EL (cell line): ENCODE data around the gene BNIP3.
A peak's percentile ranks its signal among the peaks of the same experiment; 100 is the strongest.

Source experiments
- DNase-seq: peaks from one replicate; pipeline ENCODE4 v3.0.0-alpha.2; 2016

The BNIP3 gene

GRCh38 chr10:131981429-131982184 lies at the start of gene BNIP3:
BNIP3 (minus strand) TSS chr10:131981923; CDS start chr10:131981806, 117 bp downstream.
- peak; percentile 96 for DNase-seq

- DNase-seq = no peak
Observed at GRCh38 chr10:132030898-132031463, 49.3 kb upstream of the BNIP3 start.

DNA sequence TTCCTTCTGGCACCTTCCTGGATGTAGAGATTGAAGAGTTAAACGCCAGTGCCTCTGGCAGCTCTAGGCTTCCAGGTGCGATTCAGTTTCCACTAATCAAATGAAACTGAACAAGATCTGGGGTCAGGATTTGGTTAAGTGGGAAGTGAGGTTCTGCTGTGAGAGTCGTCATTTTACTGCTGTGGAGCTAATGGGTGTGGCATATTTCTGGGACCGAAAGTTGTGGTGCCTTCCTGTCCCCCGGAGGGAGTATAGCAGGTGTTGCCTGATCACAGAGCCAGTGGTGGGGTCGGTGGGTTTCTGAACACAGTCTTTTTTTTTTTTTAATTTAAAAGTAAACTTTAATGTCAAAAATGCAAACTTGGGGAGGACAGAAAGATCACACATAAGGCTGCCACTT lies 47.0 kb upstream of the BNIP3 start:
- DNase-seq = no peak

DNA sequence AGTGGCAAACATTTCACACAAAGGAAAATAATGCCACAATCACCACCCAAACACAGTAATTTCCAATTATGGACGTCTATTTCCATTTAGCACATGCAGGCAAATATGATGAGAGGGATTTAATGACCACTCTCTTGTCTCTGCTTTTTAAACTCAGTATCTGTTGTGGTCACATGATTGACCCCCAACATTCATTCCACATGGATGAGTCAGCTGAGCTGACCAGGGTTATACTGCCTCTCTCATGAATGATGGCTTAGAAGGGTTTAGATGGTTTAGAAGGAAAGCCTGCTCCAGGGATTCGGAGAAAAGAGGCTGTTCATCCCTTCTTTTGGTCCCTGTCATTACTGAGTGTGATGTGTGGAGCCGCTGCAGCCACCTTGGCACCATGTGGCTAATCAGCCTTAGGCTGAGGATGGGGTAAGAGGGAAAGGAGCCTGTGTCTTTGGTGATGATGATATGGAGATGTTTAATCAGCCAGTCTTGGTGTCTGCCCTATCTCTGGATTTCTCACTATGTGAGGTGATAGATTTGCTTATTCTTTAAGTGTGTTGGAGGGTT lies 45.8 kb upstream of the BNIP3 start:
- peak; percentile 68 for DNase-seq

GRCh38 chr10:132023092-132023811 lies 41.5 kb upstream of the BNIP3 start:
- peak; percentile 73 for DNase-seq

GRCh38 chr10:132022241-132022640 lies 40.5 kb upstream of the BNIP3 start:
- DNase-seq = no peak

DNA sequence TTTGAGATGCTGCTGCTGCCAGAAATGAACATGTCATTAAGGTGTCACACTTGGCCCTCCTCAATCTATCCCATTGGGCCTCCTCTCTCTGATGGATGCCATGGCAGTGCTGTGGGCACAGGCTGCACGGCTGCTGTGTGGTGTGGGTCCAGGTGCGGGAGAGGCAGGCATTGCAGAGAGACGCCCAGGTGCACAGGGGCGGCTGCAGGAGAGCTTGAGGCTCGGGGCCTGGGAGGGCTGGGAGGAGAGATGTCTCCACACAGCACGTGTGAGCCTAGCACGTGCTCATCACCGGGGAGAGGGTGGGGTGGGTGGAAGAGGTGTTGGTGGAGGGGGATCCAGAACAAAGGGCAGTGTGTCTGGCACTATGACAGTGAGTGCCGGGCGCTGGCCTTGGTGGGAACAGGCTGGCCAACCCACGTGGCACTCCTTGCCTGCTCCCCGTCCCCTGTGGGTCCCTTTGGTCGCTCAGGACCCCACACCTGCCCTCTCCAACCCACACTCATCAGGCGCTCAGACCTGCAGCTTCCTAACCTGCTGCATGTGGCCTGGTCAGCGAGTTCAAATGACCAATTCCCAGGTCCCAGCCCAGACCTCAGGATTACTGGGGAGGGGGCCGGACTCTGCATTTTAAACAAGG lies 39.9 kb upstream of the BNIP3 start:
- DNase-seq = no peak

GRCh38 chr10:132021046-132021445 lies 39.3 kb upstream of the BNIP3 start:
- DNase-seq = no peak

DNA sequence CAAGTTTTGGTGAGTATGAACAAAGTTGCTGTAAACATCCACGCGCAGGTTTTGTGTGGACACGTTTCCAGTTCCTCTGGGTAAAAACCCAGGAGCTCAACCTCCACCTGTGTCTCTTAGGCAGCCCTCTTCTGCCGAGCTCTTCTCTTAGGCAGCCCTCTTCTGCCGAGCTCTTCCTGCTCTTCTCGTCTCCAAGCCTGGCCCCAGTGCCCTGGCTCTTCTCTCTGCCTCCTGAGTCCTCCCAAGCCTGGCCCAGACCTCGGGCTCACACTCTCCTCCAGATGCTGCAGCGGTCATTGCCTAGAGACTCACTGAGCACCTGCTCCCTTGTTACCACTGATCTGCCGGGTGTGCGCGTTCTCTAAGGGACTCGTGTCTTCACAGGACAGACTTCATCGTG lies 38.7 kb upstream of the BNIP3 start:
- DNase-seq = no peak

- no peak for DNase-seq
Observed at GRCh38 chr10:132019366-132019765, 37.6 kb upstream of the BNIP3 start.

- DNase-seq = no peak
Observed at GRCh38 chr10:132018446-132018845, 36.7 kb upstream of the BNIP3 start.

GRCh38 chr10:132016514-132016913 lies 34.8 kb upstream of the BNIP3 start:
- no peak for DNase-seq

DNA sequence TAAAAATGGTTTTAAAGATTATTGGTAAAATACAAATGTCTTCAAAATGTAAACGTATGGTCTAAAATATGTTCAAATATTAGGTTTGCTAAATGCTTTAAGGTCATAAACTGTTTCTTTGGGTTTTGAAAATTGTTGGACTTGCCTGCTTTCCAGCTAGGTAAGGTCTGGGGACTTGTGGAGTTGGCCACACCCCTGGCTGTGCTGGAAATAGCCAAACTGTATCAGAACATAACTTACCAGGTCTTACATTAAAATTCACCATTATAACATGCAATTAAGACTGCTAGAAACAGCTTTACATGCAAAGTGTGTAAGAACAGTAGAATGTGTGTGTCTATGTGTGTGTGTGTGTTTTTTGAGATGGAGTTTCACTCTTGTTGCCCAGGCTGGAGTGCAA lies 29.7 kb upstream of the BNIP3 start:
- DNase-seq = no peak

GRCh38 chr10:132011024-132011423 lies 29.3 kb upstream of the BNIP3 start:
- DNase-seq = no peak

GRCh38 chr10:132010483-132010882 lies 28.8 kb upstream of the BNIP3 start:
- no peak for DNase-seq

DNA sequence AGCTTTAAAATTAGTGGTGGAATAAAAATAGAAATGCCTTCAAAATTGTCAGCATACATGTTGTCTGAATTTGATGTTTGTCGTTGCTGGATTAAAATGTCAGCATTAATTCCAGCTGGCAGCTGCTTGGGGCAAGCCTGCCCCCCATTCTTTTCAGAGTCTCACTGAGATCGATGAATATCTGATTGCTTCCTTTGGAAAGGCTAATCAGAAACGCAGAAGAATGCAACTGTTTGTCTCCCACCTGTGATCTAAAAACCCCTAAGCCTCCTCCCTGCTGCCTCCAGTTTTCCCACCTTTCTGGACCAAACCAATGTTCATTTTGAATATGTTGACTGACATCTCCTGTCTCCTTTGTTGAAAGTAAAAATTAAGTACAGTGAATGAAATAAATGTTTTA lies 27.9 kb upstream of the BNIP3 start:
- DNase-seq = no peak

DNA sequence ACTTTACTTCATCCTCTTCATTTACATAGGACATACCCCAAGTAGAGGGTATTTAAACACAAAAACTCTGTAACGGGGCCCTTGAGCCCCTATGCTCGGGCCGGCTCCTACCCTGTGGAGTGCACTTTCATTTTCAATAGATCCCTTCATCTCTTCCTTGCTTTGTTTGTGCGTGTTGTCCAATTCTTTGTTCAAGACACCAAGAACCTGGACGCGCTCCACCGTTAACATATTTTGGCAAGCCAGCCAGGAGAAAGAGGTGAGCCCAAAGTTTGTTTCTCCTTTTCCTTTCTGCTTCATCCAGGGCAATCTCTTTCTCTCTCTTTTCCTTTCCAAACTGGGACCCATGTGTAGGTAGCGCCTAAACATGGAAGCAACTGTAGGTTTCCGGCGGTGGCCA lies 26.0 kb upstream of the BNIP3 start:
- DNase-seq = no peak

DNA sequence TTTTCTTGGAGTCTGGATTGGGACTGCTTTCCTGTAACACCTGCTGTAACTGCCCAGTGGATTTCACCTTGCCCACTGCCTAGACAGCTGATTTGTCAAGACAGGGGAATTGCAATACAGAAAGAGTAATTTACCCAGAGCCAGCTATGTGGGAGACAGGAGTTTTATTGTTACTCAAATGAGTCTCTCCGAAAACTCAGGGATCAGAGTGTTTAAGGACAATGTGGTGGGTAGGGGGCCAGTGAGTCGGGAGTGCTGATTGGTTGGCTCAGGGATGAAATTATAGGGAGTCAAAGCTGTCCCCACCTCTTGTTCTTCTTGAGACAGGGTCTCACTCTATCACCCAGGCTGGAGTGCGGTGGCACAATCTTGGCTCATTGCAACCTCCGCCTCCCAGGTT lies 25.2 kb upstream of the BNIP3 start:
- no peak for DNase-seq

DNA sequence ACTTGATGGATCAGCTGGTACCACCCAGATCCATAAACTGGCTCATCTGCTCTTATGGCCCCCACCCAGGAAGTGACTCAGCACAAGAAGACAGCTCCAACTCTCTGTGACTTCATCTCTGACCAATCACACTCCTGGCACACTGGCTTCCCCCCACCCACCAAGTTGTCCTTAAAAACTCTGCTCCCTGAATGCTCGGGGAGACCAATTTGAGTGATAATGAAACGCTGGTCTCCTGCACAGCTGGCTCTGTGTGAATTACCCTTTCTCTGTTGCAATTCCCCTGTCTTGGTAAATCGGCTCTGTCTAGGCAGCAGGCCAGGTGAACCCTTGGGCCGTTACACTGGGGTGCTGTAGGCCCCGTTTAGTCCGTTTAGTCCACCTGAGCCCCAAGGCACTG lies 23.4 kb upstream of the BNIP3 start:
- no peak for DNase-seq

- no peak for DNase-seq
Observed at GRCh38 chr10:132004052-132004451, 22.3 kb upstream of the BNIP3 start.

GRCh38 chr10:132003282-132003924 lies 21.7 kb upstream of the BNIP3 start:
- no peak for DNase-seq

GRCh38 chr10:132002004-132002403 lies 20.3 kb upstream of the BNIP3 start:
- no peak for DNase-seq
